ENCODE measurements around the gene CLN6. TPM values are rescaled to one million over a fixed set of nuclear protein-coding genes. Genes with fewer than 3 reads are reported as not detected.

CLN6 gene
- total and polyA plus RNA-seq, 9 of the 15 experiments (the other 6 are each of a cell fraction or from before 2014, with no cell fraction given): 0.71 to 53.3 (median 39.3) TPM

DNA sequence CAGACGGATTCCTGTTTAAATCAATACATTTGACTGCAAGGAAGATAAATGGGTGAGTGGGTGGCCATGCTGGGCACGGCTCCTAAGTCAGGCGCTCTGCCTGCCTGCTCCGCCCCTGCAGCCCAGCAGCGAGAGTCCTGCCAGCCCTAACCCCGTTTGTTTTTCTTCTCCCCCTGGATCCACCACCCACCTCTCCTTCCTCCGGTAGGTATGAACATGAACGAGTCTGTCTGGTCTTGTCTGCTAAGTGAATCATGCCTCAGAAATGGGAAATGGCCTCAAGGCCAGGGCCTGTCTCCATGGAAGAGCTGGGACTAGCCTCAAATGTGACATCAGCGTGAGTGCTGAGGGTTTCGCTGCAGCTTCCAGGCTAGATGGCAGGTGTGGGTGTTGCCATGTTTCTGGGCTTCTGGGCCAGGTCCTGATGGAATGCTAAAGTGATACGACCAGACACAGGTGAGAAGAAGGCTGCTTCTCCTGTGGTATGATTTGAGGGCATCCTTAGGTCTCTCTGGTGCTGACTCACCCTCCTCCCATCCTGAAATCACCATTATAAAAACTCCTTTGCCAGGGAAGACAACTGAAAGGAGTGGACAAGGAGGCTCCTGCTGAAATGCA, 42.4 kb upstream of the CLN6 start:
- peaks cover 0 to under 1% of the 10 kb centered on the region in 2 experiments; a peak in 2 of 5 replicates for H3K4me1 ChIP-seq (replicated peaks in 1 of 2; ENCODE audit: control insufficient read depth in 2 of 2, insufficient read depth in 2 of 2, low read length in 2 of 2)
- H3K27ac ChIP-seq (ENCODE audit: extremely low read depth, low read depth, low read length): no peak overlapping the region
- peaks cover 5 to 15% of the 10 kb centered on the region in 2 experiments; a peak in 4 of 5 replicates for H3K27me3 ChIP-seq (ENCODE audit: control insufficient read depth in 2 of 2, insufficient read depth in 2 of 2, low read length in 2 of 2)
- H4K20me1 ChIP-seq (replicated peaks; ENCODE audit: control insufficient read depth, insufficient read depth, low read length): no peaks in the 10 kb centered on the region
- intact Hi-C loops (cut with micrococcal nuclease): no loop called here
- DNase-seq (ENCODE audit: extremely low read depth in 1 of 4, low spot score in 3 of 4): no peak
- no peak for FAIRE-seq
- in situ Hi-C loops (cut with MboI): no loop called here
- peak overlapping the region in 1 of 2 experiments; percentile 76; a peak in 1 of 4 replicates for H3K9ac ChIP-seq (ENCODE audit: insufficient read depth in 1 of 2, low read depth in 2 of 2, low read length in 2 of 2)
- no peaks in the 10 kb centered on the region for H3K36me3 ChIP-seq (ENCODE audit: control insufficient read depth, insufficient read depth, low read length)
- POLR2A ChIA-PET: no interaction called here
- no TSS peak for BruUV-seq (replicated peaks)
- WGBS (ENCODE audit: insufficient coverage, low coverage, missing lambda C conversion rate): 27% methylated on average over 10 of the region's 11 CpGs
- H3K4me2 ChIP-seq (ENCODE audit: insufficient read depth, low read length): no peak overlapping the region
- no peak overlapping the region for H3K4me3 ChIP-seq
- H3K9me1 ChIP-seq (ENCODE audit: control insufficient read depth, insufficient read depth, low read length): no peaks in the 10 kb centered on the region
- CTCF ChIA-PET (ENCODE audit: low intra/inter-chr PET ratio): no interaction called here
- TF ChIP-seq LARP7 (IDR thresholded peaks at IDR 0.05): no peak
- no peak for TF ChIP-seq CHD1 (IDR thresholded peaks at IDR 0.05; ENCODE audit: low read length)
- TF ChIP-seq, protein P1, sequence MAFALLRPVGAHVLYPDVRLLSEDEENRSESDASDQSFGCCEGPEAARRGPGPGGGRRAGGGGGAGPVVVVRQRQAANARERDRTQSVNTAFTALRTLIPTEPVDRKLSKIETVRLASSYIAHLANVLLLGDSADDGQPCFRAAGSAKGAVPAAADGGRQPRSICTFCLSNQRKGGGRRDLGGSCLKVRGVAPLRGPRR (CRISPR knock-in tag; IDR thresholded peaks at IDR 0.05): no peak
- no peak for TF ChIP-seq ZNF695 (CRISPR knock-in tag; IDR thresholded peaks at IDR 0.05)
- H2AFZ ChIP-seq (ENCODE audit: low read depth, low read length): no peak overlapping the region
- no peak; the same call in 2 of the 3 replicates for ATAC-seq
- no peaks in the 10 kb centered on the region for H3K79me2 ChIP-seq (ENCODE audit: control insufficient read depth, insufficient read depth, low read length)
- H3K9me3 ChIP-seq (replicated peaks; ENCODE audit: control insufficient read depth, insufficient read depth, low read depth, low read length): no peaks in the 10 kb centered on the region

DNA sequence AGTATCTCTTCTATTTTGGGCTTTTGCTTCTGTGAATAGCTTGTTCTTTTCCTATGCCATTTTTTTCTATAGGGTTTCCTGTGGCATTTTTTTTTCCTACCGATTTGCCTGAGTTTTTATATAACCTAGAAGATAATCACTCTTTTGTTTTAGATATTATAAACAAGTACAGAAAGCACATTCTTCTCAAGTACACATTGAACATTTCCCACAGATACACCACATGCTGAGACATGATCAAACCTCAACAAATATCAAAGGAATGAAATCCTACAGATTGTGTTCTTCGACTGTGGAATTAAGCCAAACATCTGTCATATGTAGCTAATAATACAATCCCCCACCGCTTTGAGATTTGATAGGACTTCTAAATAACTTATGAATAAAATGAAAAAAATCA, 38.9 kb upstream of the CLN6 start:
- CTCF ChIA-PET (ENCODE audit: low intra/inter-chr PET ratio): no interaction called here
- intact Hi-C loops (cut with micrococcal nuclease): no loop called here
- no TSS peak for BruUV-seq (replicated peaks)
- TF ChIP-seq HEY1 (CRISPR knock-in tag; IDR thresholded peaks at IDR 0.05; ENCODE audit: borderline replicate concordance): no peak
- no peak for TF ChIP-seq DPF2 (IDR thresholded peaks at IDR 0.05)
- TF ChIP-seq, protein P2, sequence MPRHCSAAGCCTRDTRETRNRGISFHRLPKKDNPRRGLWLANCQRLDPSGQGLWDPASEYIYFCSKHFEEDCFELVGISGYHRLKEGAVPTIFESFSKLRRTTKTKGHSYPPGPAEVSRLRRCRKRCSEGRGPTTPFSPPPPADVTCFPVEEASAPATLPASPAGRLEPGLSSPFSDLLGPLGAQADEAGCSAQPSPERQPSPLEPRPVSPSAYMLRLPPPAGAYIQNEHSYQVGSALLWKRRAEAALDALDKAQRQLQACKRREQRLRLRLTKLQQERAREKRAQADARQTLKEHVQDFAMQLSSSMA (CRISPR knock-in tag; IDR thresholded peaks at IDR 0.05): no peak

More for the DNA sequence above, 38.9 kb upstream of the CLN6 start:
- FAIRE-seq: no peak
- H3K9me1 ChIP-seq (ENCODE audit: control insufficient read depth, insufficient read depth, low read length): no peaks in the 10 kb centered on the region
- 2% methylated on average over 3 of the region's 3 CpGs for WGBS (ENCODE audit: insufficient coverage, low coverage, missing lambda C conversion rate)
- no peak for ATAC-seq
- H3K9ac ChIP-seq (ENCODE audit: insufficient read depth in 1 of 2, low read depth in 2 of 2, low read length in 2 of 2): no peak overlapping the region
- peaks cover 11 to 15% of the 10 kb centered on the region in 2 experiments; a peak in 4 of 5 replicates for H3K27me3 ChIP-seq (ENCODE audit: control insufficient read depth in 2 of 2, insufficient read depth in 2 of 2, low read length in 2 of 2)
- no peaks in the 10 kb centered on the region for H3K36me3 ChIP-seq (ENCODE audit: control insufficient read depth, insufficient read depth, low read length)
- H2AFZ ChIP-seq (ENCODE audit: low read depth, low read length): no peak overlapping the region
- no peaks in the 10 kb centered on the region; a peak in 1 of 5 replicates for H3K4me1 ChIP-seq (replicated peaks in 1 of 2; ENCODE audit: control insufficient read depth in 2 of 2, insufficient read depth in 2 of 2, low read length in 2 of 2)
- H3K4me2 ChIP-seq (ENCODE audit: insufficient read depth, low read length): no peak overlapping the region
- no peak overlapping the region for H3K27ac ChIP-seq (ENCODE audit: extremely low read depth, low read depth, low read length)
- H3K4me3 ChIP-seq: no peak overlapping the region
- no peak for DNase-seq (ENCODE audit: extremely low read depth in 1 of 4, low spot score in 3 of 4)
- H3K9me3 ChIP-seq (replicated peaks; ENCODE audit: control insufficient read depth, insufficient read depth, low read depth, low read length): no peaks in the 10 kb centered on the region
- no peaks in the 10 kb centered on the region for H3K79me2 ChIP-seq (ENCODE audit: control insufficient read depth, insufficient read depth, low read length)
- H4K20me1 ChIP-seq (replicated peaks; ENCODE audit: control insufficient read depth, insufficient read depth, low read length): no peaks in the 10 kb centered on the region
- in situ Hi-C loops (cut with MboI): no loop called here
- POLR2A ChIA-PET: interaction anchor here (0.6 to 1.0 kb wide), 2 partner anchors 9 to 536 kb away, joined by 3 to 6 read pairs; partner anchors contain the start of gene FEM1B
